Astrocyte (in vitro differentiated cells and primary cell): ENCODE data around the gene RGR.

ENCODE experiments used
- CTCF ChIP-seq: IDR thresholded peaks from 2 replicates; pipeline ENCODE4 v1.5.1; 2011; ENCODE audit warnings: low read depth, mild to moderate bottlenecking, inconsistent platforms, low read length, moderate library complexity; ENCODE audit not compliant: insufficient read depth
- EZH2 ChIP-seq: IDR thresholded peaks from 2 replicates; pipeline ENCODE4 v1.6.1; 2012; ENCODE audit warnings: mild to moderate bottlenecking, low read length, inconsistent platforms; ENCODE audit not compliant: insufficient read depth

GRCh38 chr10:84267503-84268126 is 22.8 kb downstream of the RGR start:
- TF ChIP-seq EZH2: no peak
- peak; percentile 74 for TF ChIP-seq CTCF
